Measurements from ENCODE around the gene PYGM. TPM values are rescaled to one million over a fixed set of nuclear protein-coding genes. Genes with fewer than 3 reads are reported as not detected.

The PYGM gene
- total and polyA plus RNA-seq, 2 experiments from 2014 or later = 244 to 246 TPM

- H3K27me3 ChIP-seq = peaks cover 30% of the 10 kb centered on the region
- H3K27ac ChIP-seq = peak overlapping the region; percentile 50
- TF ChIP-seq, protein P1, sequence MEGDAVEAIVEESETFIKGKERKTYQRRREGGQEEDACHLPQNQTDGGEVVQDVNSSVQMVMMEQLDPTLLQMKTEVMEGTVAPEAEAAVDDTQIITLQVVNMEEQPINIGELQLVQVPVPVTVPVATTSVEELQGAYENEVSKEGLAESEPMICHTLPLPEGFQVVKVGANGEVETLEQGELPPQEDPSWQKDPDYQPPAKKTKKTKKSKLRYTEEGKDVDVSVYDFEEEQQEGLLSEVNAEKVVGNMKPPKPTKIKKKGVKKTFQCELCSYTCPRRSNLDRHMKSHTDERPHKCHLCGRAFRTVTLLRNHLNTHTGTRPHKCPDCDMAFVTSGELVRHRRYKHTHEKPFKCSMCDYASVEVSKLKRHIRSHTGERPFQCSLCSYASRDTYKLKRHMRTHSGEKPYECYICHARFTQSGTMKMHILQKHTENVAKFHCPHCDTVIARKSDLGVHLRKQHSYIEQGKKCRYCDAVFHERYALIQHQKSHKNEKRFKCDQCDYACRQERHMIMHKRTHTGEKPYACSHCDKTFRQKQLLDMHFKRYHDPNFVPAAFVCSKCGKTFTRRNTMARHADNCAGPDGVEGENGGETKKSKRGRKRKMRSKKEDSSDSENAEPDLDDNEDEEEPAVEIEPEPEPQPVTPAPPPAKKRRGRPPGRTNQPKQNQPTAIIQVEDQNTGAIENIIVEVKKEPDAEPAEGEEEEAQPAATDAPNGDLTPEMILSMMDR (IDR thresholded peaks at IDR 0.05; ENCODE audit: low read depth, low read length) = peak; percentile 84
- DNase-seq (ENCODE audit: low read depth in 1 of 2, low spot score in 1 of 2) = peak; percentile 55 to 80
- H3K36me3 ChIP-seq = no peaks in the 10 kb centered on the region
- peaks cover 5% of the 10 kb centered on the region for H3K4me1 ChIP-seq (ENCODE audit: low read depth)
- no peaks in the 10 kb centered on the region for H3K9me3 ChIP-seq (ENCODE audit: low read depth)
- H3K4me3 ChIP-seq = peak overlapping the region; percentile 29
These were observed 16.7 kb downstream of the PYGM start for GRCh38 chr11:64742889-64743590.

GRCh38 chr11:64742087-64742888, 17.5 kb downstream of the PYGM start:
- H3K4me3 ChIP-seq = peak overlapping the region; percentile 29
- no peak overlapping the region for H3K27ac ChIP-seq
- no peaks in the 10 kb centered on the region for H3K36me3 ChIP-seq
- DNase-seq (ENCODE audit: low read depth in 1 of 2, low spot score in 1 of 2) = peak in 1 of 2 donors; percentile 40
- peaks cover 30% of the 10 kb centered on the region for H3K27me3 ChIP-seq
- no peaks in the 10 kb centered on the region for H3K9me3 ChIP-seq (ENCODE audit: low read depth)
- TF ChIP-seq, protein P1 (IDR thresholded peaks at IDR 0.05; ENCODE audit: low read depth, low read length) = no peak
- H3K4me1 ChIP-seq (ENCODE audit: low read depth) = peaks cover 5% of the 10 kb centered on the region

DNA sequence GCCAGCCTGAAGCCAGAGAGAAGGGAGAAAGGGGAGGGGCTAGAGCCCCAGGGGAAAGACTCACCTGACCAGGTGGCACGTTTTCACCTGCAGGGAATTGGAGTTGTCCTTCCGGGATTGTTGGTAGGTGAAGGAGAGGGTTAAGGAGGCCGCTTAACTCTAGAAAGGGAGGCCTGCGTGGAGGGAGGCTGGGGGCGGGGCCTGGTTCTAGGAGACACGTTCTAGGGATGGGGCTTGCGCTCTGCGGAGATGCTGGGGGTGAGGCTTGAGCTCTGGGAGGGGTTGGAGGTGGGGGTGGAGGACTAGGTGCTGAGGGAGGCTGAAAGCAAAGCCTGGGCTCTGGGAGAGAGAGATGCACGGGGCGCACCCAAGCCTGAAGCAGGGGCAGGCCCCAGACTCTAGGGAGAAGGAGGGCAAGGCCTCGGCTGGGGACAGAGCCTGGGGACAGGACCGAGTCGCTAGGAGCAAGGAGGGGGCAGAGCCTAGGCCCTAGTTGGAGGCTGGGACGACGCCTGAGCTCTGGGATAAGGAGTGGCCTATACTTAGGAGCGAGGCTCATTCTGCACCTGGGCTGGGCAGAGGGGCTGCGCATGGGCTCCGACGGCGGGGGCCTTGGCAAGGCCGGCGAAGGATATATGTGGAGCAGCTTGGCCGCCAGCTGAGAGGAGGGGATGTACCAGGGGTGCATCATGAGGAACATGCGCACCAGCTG, 18.2 kb downstream of the PYGM start:
- Histone ChIP-seq H3K27ac (no peak overlapping the region), H3K9me3 (ENCODE audit: low read depth) (no peaks in the 10 kb centered on the region), H3K36me3 (no peaks in the 10 kb centered on the region), H3K4me3 (no peak overlapping the region), H3K4me1 (ENCODE audit: low read depth) (peaks cover 5% of the 10 kb centered on the region), H3K27me3 (peaks cover 30% of the 10 kb centered on the region)
- DNase-seq (ENCODE audit: low read depth in 1 of 2, low spot score in 1 of 2) = no peak
- TF ChIP-seq, protein P1 (IDR thresholded peaks at IDR 0.05; ENCODE audit: low read depth, low read length) = no peak

DNA sequence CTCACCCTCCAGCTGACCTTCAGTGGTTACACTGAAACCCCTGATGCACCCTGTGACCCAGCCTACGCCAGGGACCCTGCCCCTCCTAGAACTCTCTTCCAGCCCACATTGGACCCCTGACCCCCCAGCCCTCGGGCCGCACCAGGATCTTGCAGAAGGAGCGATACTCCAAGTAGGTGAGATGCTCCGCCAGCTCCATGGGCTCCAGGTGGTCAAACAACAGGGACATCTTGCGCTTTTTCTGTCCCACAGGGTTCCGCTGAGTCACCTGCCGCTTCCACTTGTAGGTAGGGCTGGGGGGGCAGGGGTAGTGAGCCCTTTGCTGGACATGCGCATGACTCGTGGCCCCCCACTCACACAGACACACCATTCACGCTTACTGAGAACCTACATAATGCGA, 19.9 kb downstream of the PYGM start:
- Histone ChIP-seq H3K4me1 (ENCODE audit: low read depth) (peaks cover 5% of the 10 kb centered on the region), H3K36me3 (no peaks in the 10 kb centered on the region), H3K4me3 (no peak overlapping the region), H3K27ac (no peak overlapping the region), H3K27me3 (peaks cover 30% of the 10 kb centered on the region), H3K9me3 (ENCODE audit: low read depth) (no peaks in the 10 kb centered on the region)
- no peak for DNase-seq (ENCODE audit: low read depth in 1 of 2, low spot score in 1 of 2)
- TF ChIP-seq, protein P1 (IDR thresholded peaks at IDR 0.05; ENCODE audit: low read depth, low read length) = no peak

DNA sequence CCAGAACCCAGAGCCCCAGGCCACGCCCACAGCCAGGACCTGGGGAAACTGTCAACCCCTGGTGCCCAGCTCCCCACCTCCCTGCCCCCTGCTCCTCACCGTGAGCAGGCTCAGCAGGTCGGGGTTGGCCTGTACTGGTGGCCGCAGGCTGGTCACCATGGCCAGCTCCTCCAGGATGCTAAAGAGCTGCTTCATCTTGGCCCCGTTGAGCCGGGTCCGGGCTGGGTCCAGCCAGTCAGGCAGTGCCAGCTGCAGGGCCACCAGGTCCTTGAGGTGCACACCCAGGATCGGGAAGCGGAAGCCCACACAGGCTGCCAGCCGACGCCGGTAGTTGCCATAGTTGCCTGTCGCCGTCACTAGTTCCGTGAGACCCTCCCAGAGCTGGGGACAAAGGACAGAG, 23.1 kb downstream of the PYGM start:
- Histone ChIP-seq H3K9me3 (ENCODE audit: low read depth) (no peaks in the 10 kb centered on the region), H3K36me3 (no peaks in the 10 kb centered on the region), H3K4me1 (ENCODE audit: low read depth) (no peaks in the 10 kb centered on the region), H3K4me3 (no peak overlapping the region), H3K27ac (no peak overlapping the region), H3K27me3 (peaks cover 19% of the 10 kb centered on the region)
- no peak for DNase-seq (ENCODE audit: low read depth in 1 of 2, low spot score in 1 of 2)
- TF ChIP-seq, protein P1 (IDR thresholded peaks at IDR 0.05; ENCODE audit: low read depth, low read length) = no peak

Measured in cardiac muscle cell (in vitro differentiated cells and primary cell).